Loucy (cell line): ENCODE data around the gene HPD.

Source experiments
- H2AFZ ChIP-seq: fragments of 200-600 bp; sonication (generic); 2 replicates; pipeline ENCODE4 v1.6.0; 2016; ENCODE audit warnings: antibody characterized with exemption, mild to moderate bottlenecking, low read length, moderate library complexity
- H3F3A ChIP-seq: fragments of 200-600 bp; 2 replicates; pipeline ENCODE4 v1.6.0; 2016; ENCODE audit warnings: antibody characterized with exemption, low read depth, mild to moderate bottlenecking
- H3K27me3 ChIP-seq: fragments of 200-600 bp; sonication (generic); 2 replicates; pipeline ENCODE4 v1.6.1; 2014; ENCODE audit warnings: low read length, mild to moderate bottlenecking; ENCODE audit not compliant: insufficient read depth, poor library complexity, severe bottlenecking
- H3K36me3 ChIP-seq: fragments of 200-600 bp; sonication (generic); 2 replicates; pipeline ENCODE4 v1.6.1; 2016; ENCODE audit warnings: low read length; ENCODE audit not compliant: insufficient read depth
- H3K4me1 ChIP-seq: fragments of 200-600 bp; sonication (generic); 2 replicates; pipeline ENCODE4 v1.5.1; 2014; ENCODE audit warnings: low read length, mild to moderate bottlenecking; ENCODE audit not compliant: insufficient read depth, poor library complexity, severe bottlenecking
- H3K4me2 ChIP-seq: fragments of 200-600 bp; sonication (generic); 2 replicates; pipeline ENCODE4 v1.6.0; 2014; ENCODE audit warnings: antibody characterized with exemption, low read length, low read depth, mild to moderate bottlenecking; ENCODE audit not compliant: poor library complexity, severe bottlenecking
- H3K4me3 ChIP-seq: fragments of 200-600 bp; sonication (generic); 2 replicates; pipeline ENCODE4 v1.5.1; 2014; ENCODE audit warnings: low read length, mild to moderate bottlenecking, mixed read lengths; ENCODE audit not compliant: poor library complexity, severe bottlenecking
- H3K79me2 ChIP-seq: fragments of 200-600 bp; sonication (generic); 2 replicates; pipeline ENCODE4 v1.6.1; 2014; ENCODE audit warnings: low read length; ENCODE audit not compliant: insufficient read depth
- H3K9ac ChIP-seq: fragments of 200-600 bp; sonication (generic); 2 replicates; pipeline ENCODE4 v1.6.0; 2014; ENCODE audit warnings: mild to moderate bottlenecking, low read depth, low read length, moderate library complexity; ENCODE audit not compliant: poor library complexity, severe bottlenecking
- H3K9me2 ChIP-seq: fragments of 200-600 bp; sonication (generic); replicated peaks from 2 replicates; pipeline ENCODE4 v1.6.1; 2016; ENCODE audit warnings: low read depth, low read length, mixed read lengths
- H3K9me3 ChIP-seq: fragments of 200-600 bp; sonication (generic); 2 replicates; pipeline ENCODE4 v1.6.1; 2014; ENCODE audit warnings: mild to moderate bottlenecking, antibody characterized with exemption, low read length, low read depth; ENCODE audit not compliant: insufficient read depth
- H4K20me1 ChIP-seq: fragments of 200-600 bp; sonication (generic); 2 replicates; pipeline ENCODE4 v1.6.0; 2014; ENCODE audit warnings: antibody characterized with exemption, low read length, mild to moderate bottlenecking; ENCODE audit not compliant: insufficient read depth, poor library complexity, severe bottlenecking
- CTCF ChIP-seq: fragments of 200-600 bp; sonication (generic); conservative IDR thresholded peaks from 2 replicates; pipeline ENCODE4 v1.5.1; 2014; ENCODE audit warnings: mild to moderate bottlenecking, antibody characterized with exemption, low read length
- EZH2phosphoT487 ChIP-seq: fragments of 200-600 bp; IDR thresholded peaks from 2 replicates; pipeline ENCODE4 v1.6.1; 2018; ENCODE audit warnings: antibody characterized with exemption, mild to moderate bottlenecking, moderate library complexity, borderline replicate concordance

Gene HPD

GRCh38 chr12:121789800-121790728 lies 68.6 kb downstream of the HPD start:
- Histone ChIP-seq H3K9ac (peak overlapping the region; percentile 77), H3K4me3 (peak overlapping the region; percentile 72), H3K4me2 (peak overlapping the region; percentile 95), H3K9me2 (no peaks in the 10 kb centered on the region), H3K36me3 (peaks cover 5% of the 10 kb centered on the region; the same call in 1 of the 2 replicates), H3F3A (peaks cover 3% of the 10 kb centered on the region; the same call in 1 of the 2 replicates), H3K27me3 (no peaks in the 10 kb centered on the region), H3K9me3 (no peaks in the 10 kb centered on the region), H4K20me1 (peaks cover 29% of the 10 kb centered on the region), H3K4me1 (peaks cover 62% of the 10 kb centered on the region), H2AFZ (0 out of 2 replicates have a peak overlapping the region, but pooled peaks have one; percentile 12), H3K79me2 (peaks cover 74% of the 10 kb centered on the region)
- TF ChIP-seq CTCF (no peak), EZH2phosphoT487 (no peak)
